Brain pericyte (primary cell): ENCODE results near the gene UBB.
"Not testable (repeated sequence)": the region's sequence is repeated elsewhere in the genome, so short reads cannot be mapped to it uniquely, and the experiment has no call there.

Experiments
- DNase-seq: peaks from one replicate; pipeline ENCODE4 v3.0.0-alpha.2; 2012; ENCODE audit warnings: low read depth, low spot score

Gene UBB

GRCh38 chr17:16374146-16374938 is 6.5 kb upstream of the UBB start:
- DNase-seq = no peak

- no peak for DNase-seq
Measured at GRCh38 chr17:16377941-16378341, 3.0 kb upstream of the UBB start.

- DNase-seq = no peak
Measured at GRCh38 chr17:16378636-16379282, 2.1 kb upstream of the UBB start.

GRCh38 chr17:16379654-16380053 is 1.2 kb upstream of the UBB start:
- DNase-seq = no peak

- DNase-seq = no peak
Measured at GRCh38 chr17:16381496-16381820, 567 bp downstream of the UBB start.

GRCh38 chr17:16383216-16383615 is 2.3 kb downstream of the UBB start:
- no peak for DNase-seq

- no peak for DNase-seq
Measured at GRCh38 chr17:16383772-16384287, 2.9 kb downstream of the UBB start.

- no peak for DNase-seq
Measured at GRCh38 chr17:16384557-16384956, 3.7 kb downstream of the UBB start.

GRCh38 chr17:16386126-16386507 is 5.2 kb downstream of the UBB start:
- not testable (repeated sequence) for DNase-seq

- no peak for DNase-seq
Measured at GRCh38 chr17:16391451-16391850, 10.6 kb downstream of the UBB start.

GRCh38 chr17:16392491-16392890 is 11.6 kb downstream of the UBB start:
- not testable (repeated sequence) for DNase-seq

GRCh38 chr17:16395887-16396286 is 15.0 kb downstream of the UBB start:
- DNase-seq = not testable (repeated sequence)

GRCh38 chr17:16396693-16397092 is 15.8 kb downstream of the UBB start:
- not testable (repeated sequence) for DNase-seq

- no peak for DNase-seq
Measured at GRCh38 chr17:16398270-16399267, 17.7 kb downstream of the UBB start.

GRCh38 chr17:16403847-16404246 is 23.0 kb downstream of the UBB start:
- not testable (repeated sequence) for DNase-seq

GRCh38 chr17:16406742-16407674 is 26.1 kb downstream of the UBB start:
- DNase-seq = no peak

- DNase-seq = no peak
Measured at GRCh38 chr17:16407911-16408588, 27.2 kb downstream of the UBB start.

- no peak for DNase-seq
Measured at GRCh38 chr17:16415031-16415924, 34.4 kb downstream of the UBB start, which contains the start of gene TRPV2. TSS of gene TRPV2 (plus strand) at chr17:16415571. CDS start at chr17:16417669, 2,098 bp downstream.

GRCh38 chr17:16417399-16417798 is 36.5 kb downstream of the UBB start:
- DNase-seq = no peak
